WI38 (cell line): ENCODE measurements around the gene TRMU.
"Not testable (repeated sequence)": the region's sequence is repeated elsewhere in the genome, so short reads cannot be mapped to it uniquely, and the experiment has no call there.

Experiments
- H3K4me3 ChIP-seq: 2 replicates; pipeline ENCODE4 v1.5.1; 2011; ENCODE audit warnings: low read depth, mild to moderate bottlenecking, control low read depth, low read length
- CTCF ChIP-seq: IDR thresholded peaks from 2 replicates; pipeline ENCODE4 v1.5.1; 2012; ENCODE audit warnings: low read depth, mild to moderate bottlenecking, control low read depth, low read length

Gene TRMU

GRCh38 chr22:46392137-46392844 is 56.8 kb downstream of the TRMU start:
- TF ChIP-seq CTCF, result no peak
- no peak overlapping the region for H3K4me3 ChIP-seq

GRCh38 chr22:46393873-46394272 is 58.4 kb downstream of the TRMU start:
- no peak for TF ChIP-seq CTCF
- no peak overlapping the region for H3K4me3 ChIP-seq

- TF ChIP-seq CTCF, result no peak
- H3K4me3 ChIP-seq, result no peak overlapping the region
These were observed 59.1 kb downstream of the TRMU start for GRCh38 chr22:46394622-46395021.

GRCh38 chr22:46395145-46395544 is 59.6 kb downstream of the TRMU start:
- no peak overlapping the region for H3K4me3 ChIP-seq
- no peak for TF ChIP-seq CTCF

GRCh38 chr22:46397049-46397448 is 61.5 kb downstream of the TRMU start:
- not testable (repeated sequence) for H3K4me3 ChIP-seq

GRCh38 chr22:46397514-46397913 is 62.0 kb downstream of the TRMU start:
- no peak overlapping the region for H3K4me3 ChIP-seq
- no peak for TF ChIP-seq CTCF

GRCh38 chr22:46397951-46398350 is 62.4 kb downstream of the TRMU start:
- H3K4me3 ChIP-seq, result no peak overlapping the region
- no peak for TF ChIP-seq CTCF
